T-helper 2 cell treated with Interferon-gamma antibody and Interleukin-4, amounts not matched to agents 5 μg/mL and 100 μg/mL, for 36 hours (primary cell): ENCODE data around the gene EYS.

Experiments used
- DNase-seq: peaks from one replicate; pipeline ENCODE4 v3.0.0; 2021; ENCODE audit warnings: low spot score
- H3K27ac Mint-ChIP-seq: one replicate; pipeline ENCODE4 v1.8.0; 2021; ENCODE audit warnings: mild to moderate bottlenecking, mixed read lengths
- H3K27me3 Mint-ChIP-seq: one replicate; pipeline ENCODE4 v1.8.0; 2021; ENCODE audit warnings: low read depth, mixed read lengths
- H3K36me3 Mint-ChIP-seq: one replicate; pipeline ENCODE4 v1.8.0; 2021; ENCODE audit warnings: low read depth, mixed read lengths
- H3K4me1 Mint-ChIP-seq: one replicate; pipeline ENCODE4 v1.8.0; 2021; ENCODE audit warnings: low read depth, mixed read lengths
- H3K4me3 Mint-ChIP-seq: one replicate; pipeline ENCODE4 v1.8.0; 2022; ENCODE audit warnings: mild to moderate bottlenecking, moderate library complexity, mixed read lengths
- H3K9me3 Mint-ChIP-seq: one replicate; pipeline ENCODE4 v1.8.0; 2021; ENCODE audit warnings: mixed read lengths

EYS gene

GRCh38 chr6:64685401-64685800 lies 1021.6 kb downstream of the EYS start:
- no peak for DNase-seq
- Mint-ChIP-seq H3K27ac (no peak overlapping the region), H3K9me3 (peaks cover 43% of the 10 kb centered on the region), H3K4me1 (no peaks in the 10 kb centered on the region), H3K4me3 (no peak overlapping the region), H3K36me3 (no peaks in the 10 kb centered on the region), H3K27me3 (no peaks in the 10 kb centered on the region)

GRCh38 chr6:64683682-64684081 lies 1023.3 kb downstream of the EYS start:
- Mint-ChIP-seq H3K4me1 (no peaks in the 10 kb centered on the region), H3K27me3 (no peaks in the 10 kb centered on the region), H3K27ac (no peak overlapping the region), H3K36me3 (no peaks in the 10 kb centered on the region), H3K4me3 (no peak overlapping the region), H3K9me3 (peaks cover 35% of the 10 kb centered on the region)
- no peak for DNase-seq

GRCh38 chr6:64681416-64682160 lies 1025.4 kb downstream of the EYS start:
- Mint-ChIP-seq H3K4me1 (no peaks in the 10 kb centered on the region), H3K27ac (no peak overlapping the region), H3K27me3 (no peaks in the 10 kb centered on the region), H3K36me3 (no peaks in the 10 kb centered on the region), H3K4me3 (no peak overlapping the region), H3K9me3 (peaks cover 35% of the 10 kb centered on the region)
- no peak for DNase-seq

GRCh38 chr6:64680446-64680845 lies 1026.6 kb downstream of the EYS start:
- H3K27ac Mint-ChIP-seq: no peak overlapping the region
- no peak for DNase-seq

GRCh38 chr6:64679416-64679815 lies 1027.6 kb downstream of the EYS start:
- Mint-ChIP-seq H3K4me1 (no peaks in the 10 kb centered on the region), H3K27ac (no peak overlapping the region), H3K4me3 (no peak overlapping the region), H3K27me3 (no peaks in the 10 kb centered on the region), H3K9me3 (peaks cover 28% of the 10 kb centered on the region), H3K36me3 (no peaks in the 10 kb centered on the region)
- no peak for DNase-seq

More at GRCh38 chr6:64680446-64680845, 1026.6 kb downstream of the EYS start:
- H3K27me3 Mint-ChIP-seq: no peaks in the 10 kb centered on the region
- no peaks in the 10 kb centered on the region for H3K4me1 Mint-ChIP-seq
- no peaks in the 10 kb centered on the region for H3K36me3 Mint-ChIP-seq
- no peak overlapping the region for H3K4me3 Mint-ChIP-seq
- H3K9me3 Mint-ChIP-seq: peaks cover 29% of the 10 kb centered on the region

DNA sequence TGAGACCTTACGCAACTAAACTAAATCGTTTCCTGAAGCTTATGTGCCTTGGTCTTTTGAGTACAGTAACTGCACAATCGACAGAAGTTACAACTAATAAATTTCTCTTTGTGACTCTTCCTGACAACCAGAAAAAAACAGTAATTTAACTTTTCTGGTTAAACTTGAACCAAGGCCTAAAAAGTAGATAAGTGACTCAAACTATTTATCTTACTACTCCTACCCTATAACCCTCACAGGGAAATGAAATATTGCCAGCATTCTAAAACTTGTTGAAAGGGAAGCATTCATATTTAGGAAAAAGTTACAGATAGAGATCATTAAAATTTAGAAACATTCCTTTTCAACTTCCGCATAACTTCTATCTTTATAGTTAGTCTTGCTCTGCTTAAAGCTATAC lies 1034.4 kb downstream of the EYS start:
- no peaks in the 10 kb centered on the region for H3K36me3 Mint-ChIP-seq

GRCh38 chr6:64672131-64672530 lies 1034.9 kb downstream of the EYS start:
- no peaks in the 10 kb centered on the region for H3K36me3 Mint-ChIP-seq

More for the DNA sequence above, 1034.4 kb downstream of the EYS start:
- no peaks in the 10 kb centered on the region for H3K4me1 Mint-ChIP-seq
- DNase-seq: no peak
- H3K9me3 Mint-ChIP-seq: peaks cover 33% of the 10 kb centered on the region
- H3K27ac Mint-ChIP-seq: no peak overlapping the region
- no peak overlapping the region for H3K4me3 Mint-ChIP-seq
- H3K27me3 Mint-ChIP-seq: no peaks in the 10 kb centered on the region

GRCh38 chr6:64665137-64665536 lies 1041.9 kb downstream of the EYS start:
- Mint-ChIP-seq H3K9me3 (peaks cover 42% of the 10 kb centered on the region), H3K36me3 (no peaks in the 10 kb centered on the region), H3K27me3 (no peaks in the 10 kb centered on the region), H3K27ac (no peak overlapping the region), H3K4me3 (no peak overlapping the region), H3K4me1 (no peaks in the 10 kb centered on the region)
- no peak for DNase-seq

More at GRCh38 chr6:64672131-64672530, 1034.9 kb downstream of the EYS start:
- DNase-seq: no peak
- peaks cover 33% of the 10 kb centered on the region for H3K9me3 Mint-ChIP-seq
- H3K4me3 Mint-ChIP-seq: no peak overlapping the region
- H3K4me1 Mint-ChIP-seq: no peaks in the 10 kb centered on the region
- H3K27me3 Mint-ChIP-seq: no peaks in the 10 kb centered on the region
- no peak overlapping the region for H3K27ac Mint-ChIP-seq

DNA sequence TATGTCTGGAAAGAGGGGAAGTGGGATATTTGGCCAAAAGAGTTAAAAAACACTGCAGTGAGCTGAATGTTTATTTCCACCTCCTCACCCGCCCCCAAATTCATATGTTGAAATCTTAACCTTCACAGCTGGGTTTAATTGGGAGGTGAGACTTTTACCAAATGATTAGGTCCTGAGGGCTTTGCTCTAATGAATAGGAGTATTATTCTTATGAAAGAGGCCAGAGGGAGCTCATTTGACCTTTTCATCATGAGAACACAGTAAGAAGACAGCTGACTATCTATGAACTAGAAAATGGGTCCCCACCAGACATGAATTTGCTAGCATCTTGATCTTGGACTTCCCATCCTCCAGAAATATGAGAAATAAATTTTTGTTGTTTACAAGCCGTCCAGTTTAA lies 1042.5 kb downstream of the EYS start:
- no peak overlapping the region for H3K4me3 Mint-ChIP-seq
- H3K27ac Mint-ChIP-seq: no peak overlapping the region
- peaks cover 38% of the 10 kb centered on the region for H3K9me3 Mint-ChIP-seq
- no peaks in the 10 kb centered on the region for H3K4me1 Mint-ChIP-seq
- no peak for DNase-seq
- no peaks in the 10 kb centered on the region for H3K27me3 Mint-ChIP-seq
- no peaks in the 10 kb centered on the region for H3K36me3 Mint-ChIP-seq

GRCh38 chr6:64644024-64644423 lies 1063.0 kb downstream of the EYS start:
- no peak overlapping the region for H3K27ac Mint-ChIP-seq
- peaks cover 17% of the 10 kb centered on the region for H3K9me3 Mint-ChIP-seq
- no peak for DNase-seq
- no peaks in the 10 kb centered on the region for H3K36me3 Mint-ChIP-seq
- H3K4me1 Mint-ChIP-seq: no peaks in the 10 kb centered on the region
- H3K27me3 Mint-ChIP-seq: no peaks in the 10 kb centered on the region
- no peak overlapping the region for H3K4me3 Mint-ChIP-seq

DNA sequence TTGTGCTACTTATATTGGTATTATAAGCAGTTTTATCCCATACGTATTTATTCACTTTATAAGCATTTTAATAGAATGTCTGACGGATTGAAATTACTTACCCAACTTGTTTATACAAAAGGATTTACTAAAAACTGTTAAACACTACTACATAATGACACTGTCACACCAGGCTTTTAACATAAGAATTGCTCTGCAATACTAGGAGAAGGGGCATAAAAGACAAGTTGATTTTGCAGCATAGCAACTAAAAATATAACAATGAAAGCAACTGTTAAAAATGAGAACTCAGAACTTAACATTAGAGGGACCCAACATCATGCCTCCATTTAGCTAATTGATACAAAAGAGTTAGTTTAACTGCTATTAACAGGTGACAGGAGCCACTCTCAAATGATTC lies 1076.1 kb downstream of the EYS start:
- peaks cover 22% of the 10 kb centered on the region for H3K9me3 Mint-ChIP-seq
- H3K4me1 Mint-ChIP-seq: no peaks in the 10 kb centered on the region
- no peak overlapping the region for H3K4me3 Mint-ChIP-seq
- H3K27me3 Mint-ChIP-seq: no peaks in the 10 kb centered on the region
- H3K27ac Mint-ChIP-seq: no peak overlapping the region
- DNase-seq: no peak
- no peaks in the 10 kb centered on the region for H3K36me3 Mint-ChIP-seq

DNA sequence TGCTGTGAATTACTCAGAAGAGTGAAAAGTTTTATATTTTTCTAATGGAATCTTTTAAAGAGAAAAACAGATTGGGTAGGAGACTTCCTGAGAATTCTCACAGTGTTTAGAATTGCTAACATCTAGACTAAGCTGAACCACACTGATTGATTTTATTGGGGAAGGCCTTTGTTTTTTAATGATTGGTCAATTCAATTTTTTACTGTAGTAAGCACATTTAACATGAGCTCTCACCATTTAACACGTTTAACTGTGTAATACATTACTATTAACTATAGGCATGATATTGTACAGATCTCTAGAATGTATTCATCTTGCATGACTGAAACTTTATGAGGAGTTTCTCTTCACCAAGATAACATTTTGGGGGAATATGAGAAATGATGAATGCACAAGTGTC lies 1084.1 kb downstream of the EYS start:
- DNase-seq: no peak
- Mint-ChIP-seq H3K9me3 (peaks cover 26% of the 10 kb centered on the region), H3K36me3 (no peaks in the 10 kb centered on the region), H3K4me3 (no peak overlapping the region), H3K27me3 (no peaks in the 10 kb centered on the region), H3K4me1 (no peaks in the 10 kb centered on the region), H3K27ac (no peak overlapping the region)

DNA sequence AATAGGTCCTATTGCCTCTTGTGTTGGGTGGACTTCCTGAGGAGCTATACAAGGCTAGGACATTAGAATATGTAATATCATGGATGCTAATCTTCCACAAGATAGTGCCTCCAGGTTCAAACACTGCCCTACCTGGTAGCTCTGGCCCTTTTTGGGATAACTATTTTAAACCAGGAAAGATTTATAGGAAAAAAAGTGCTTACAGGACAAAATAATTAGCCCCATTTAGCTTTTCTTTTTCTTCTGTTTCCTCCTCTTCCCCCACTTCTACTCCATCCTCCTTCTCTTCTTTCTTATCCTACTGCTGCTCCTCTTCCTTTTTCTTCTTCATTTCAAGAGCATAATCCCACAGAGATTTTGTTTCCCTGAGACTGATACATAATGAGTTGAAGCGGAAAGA lies 1104.0 kb downstream of the EYS start:
- H3K9me3 Mint-ChIP-seq: peaks cover 27% of the 10 kb centered on the region
- no peaks in the 10 kb centered on the region for H3K36me3 Mint-ChIP-seq
- H3K4me3 Mint-ChIP-seq: no peak overlapping the region
- no peaks in the 10 kb centered on the region for H3K27me3 Mint-ChIP-seq
- H3K4me1 Mint-ChIP-seq: no peaks in the 10 kb centered on the region
- no peak overlapping the region for H3K27ac Mint-ChIP-seq
- DNase-seq: no peak

GRCh38 chr6:64591676-64592036 lies 1115.4 kb downstream of the EYS start:
- no peaks in the 10 kb centered on the region for H3K36me3 Mint-ChIP-seq
- H3K4me1 Mint-ChIP-seq: no peaks in the 10 kb centered on the region
- H3K27ac Mint-ChIP-seq: no peak overlapping the region
- peaks cover 34% of the 10 kb centered on the region for H3K9me3 Mint-ChIP-seq
- H3K4me3 Mint-ChIP-seq: no peak overlapping the region
- no peak for DNase-seq
- H3K27me3 Mint-ChIP-seq: no peaks in the 10 kb centered on the region
